ENCODE measurements around the gene RAD18. TPM values are rescaled to one million over a fixed set of nuclear protein-coding genes. Genes with fewer than 3 reads are reported as not detected.

RAD18 gene
- polyA plus RNA-seq, 3 donors = 1.9 to 6.9 (median 5.1) TPM

DNA sequence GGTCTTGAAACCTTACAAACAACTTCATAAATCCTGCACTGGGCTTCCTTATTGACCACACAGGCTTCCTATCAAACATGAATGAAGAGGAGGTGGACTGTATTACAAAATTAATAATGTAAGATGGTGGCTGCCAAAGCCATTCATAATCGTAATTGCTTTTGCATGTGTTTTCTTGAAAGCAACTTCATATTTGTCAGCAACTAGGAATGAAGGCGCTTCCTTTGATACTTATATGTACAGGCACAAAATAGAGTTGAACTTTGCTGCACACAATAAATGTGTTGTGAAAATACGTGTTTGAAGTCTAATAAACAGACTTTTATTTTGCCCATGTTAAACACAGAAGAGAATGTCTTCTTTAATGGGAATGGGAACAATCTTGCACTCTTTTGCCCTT, 121.8 kb downstream of the RAD18 start:
- no peaks in the 10 kb centered on the region for H4K20me1 ChIP-seq (ENCODE audit: insufficient read depth, low read length)
- Mint-ChIP-seq H3K27me3 (ENCODE audit: low read depth in 3 of 3) (no peaks in the 10 kb centered on the region), H3K36me3 (no peaks in the 10 kb centered on the region), H3K4me3 (no peak overlapping the region), H3K4me1 (no peaks in the 10 kb centered on the region), H3K27ac (no peak overlapping the region), H3K9me3 (no peaks in the 10 kb centered on the region)
- no peak overlapping the region for H2AFZ ChIP-seq (ENCODE audit: insufficient read depth, low read depth, low read length, poor library complexity, severe bottlenecking)
- H3K36me3 ChIP-seq (replicated peaks in 1 of 2; ENCODE audit: control insufficient read depth in 1 of 2, insufficient read depth in 2 of 2, low read length in 2 of 2) = no peaks in the 10 kb centered on the region
- H3K4me3 ChIP-seq (replicated peaks in 1 of 3; ENCODE audit: low read depth in 2 of 3, low read length in 3 of 3) = no peak overlapping the region
- WGBS (ENCODE audit: insufficient coverage) = no CpG with 5 or more reads among the region's 3 CpGs
- no peak overlapping the region for H3K4me2 ChIP-seq (replicated peaks; ENCODE audit: extremely low read depth, low read length, poor library complexity, severe bottlenecking)
- H3K79me2 ChIP-seq (ENCODE audit: insufficient read depth, low read length) = no peaks in the 10 kb centered on the region
- DNase-seq = no peak
- H3K9ac ChIP-seq (ENCODE audit: insufficient read depth, low read length, poor library complexity, severe bottlenecking) = no peak overlapping the region
- H3K9me3 ChIP-seq (replicated peaks in 1 of 2; ENCODE audit: control insufficient read depth in 1 of 2, insufficient read depth in 1 of 2, low read length in 2 of 2) = no peaks in the 10 kb centered on the region
- TF ChIP-seq, protein P1, sequence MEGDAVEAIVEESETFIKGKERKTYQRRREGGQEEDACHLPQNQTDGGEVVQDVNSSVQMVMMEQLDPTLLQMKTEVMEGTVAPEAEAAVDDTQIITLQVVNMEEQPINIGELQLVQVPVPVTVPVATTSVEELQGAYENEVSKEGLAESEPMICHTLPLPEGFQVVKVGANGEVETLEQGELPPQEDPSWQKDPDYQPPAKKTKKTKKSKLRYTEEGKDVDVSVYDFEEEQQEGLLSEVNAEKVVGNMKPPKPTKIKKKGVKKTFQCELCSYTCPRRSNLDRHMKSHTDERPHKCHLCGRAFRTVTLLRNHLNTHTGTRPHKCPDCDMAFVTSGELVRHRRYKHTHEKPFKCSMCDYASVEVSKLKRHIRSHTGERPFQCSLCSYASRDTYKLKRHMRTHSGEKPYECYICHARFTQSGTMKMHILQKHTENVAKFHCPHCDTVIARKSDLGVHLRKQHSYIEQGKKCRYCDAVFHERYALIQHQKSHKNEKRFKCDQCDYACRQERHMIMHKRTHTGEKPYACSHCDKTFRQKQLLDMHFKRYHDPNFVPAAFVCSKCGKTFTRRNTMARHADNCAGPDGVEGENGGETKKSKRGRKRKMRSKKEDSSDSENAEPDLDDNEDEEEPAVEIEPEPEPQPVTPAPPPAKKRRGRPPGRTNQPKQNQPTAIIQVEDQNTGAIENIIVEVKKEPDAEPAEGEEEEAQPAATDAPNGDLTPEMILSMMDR (IDR thresholded peaks at IDR 0.05) = no peak
- intact Hi-C loops (cut with micrococcal nuclease) = no loop called here
- no peak overlapping the region for H3K27ac ChIP-seq (ENCODE audit: low read depth in 1 of 2, low read length in 2 of 2)
- H3K4me1 ChIP-seq (ENCODE audit: control insufficient read depth in 1 of 2, insufficient read depth in 2 of 2, low read length in 2 of 2) = no peaks in the 10 kb centered on the region
- H3K27me3 ChIP-seq (ENCODE audit: control insufficient read depth in 2 of 2, insufficient read depth in 2 of 2, low read length in 2 of 2) = no peaks in the 10 kb centered on the region

DNA sequence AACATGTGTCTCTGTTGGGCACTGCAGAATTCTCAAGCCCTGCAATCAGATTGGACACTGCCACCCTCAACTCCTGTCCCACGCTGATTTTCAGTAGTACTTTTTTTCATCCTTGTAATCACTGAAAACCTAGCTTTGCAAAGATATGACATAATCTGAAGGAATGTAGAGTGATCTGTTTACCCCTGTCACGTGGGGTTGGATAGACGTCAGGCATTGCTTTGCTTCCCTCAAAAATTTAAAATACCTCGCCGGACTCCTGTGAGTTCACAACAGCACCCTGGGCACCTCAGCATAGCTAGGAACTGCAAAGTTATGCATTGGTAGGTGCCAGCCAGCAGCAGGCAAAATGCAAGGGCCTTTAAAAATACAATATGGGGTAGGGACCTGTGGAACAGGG, 122.7 kb downstream of the RAD18 start:
- WGBS (ENCODE audit: insufficient coverage) = 94% methylated on average over 2 of the region's 5 CpGs
- intact Hi-C loops (cut with micrococcal nuclease) = no loop called here
- Histone ChIP-seq H3K4me1 (ENCODE audit: control insufficient read depth in 1 of 2, insufficient read depth in 2 of 2, low read length in 2 of 2) (no peaks in the 10 kb centered on the region), H2AFZ (ENCODE audit: insufficient read depth, low read depth, low read length, poor library complexity, severe bottlenecking) (no peak overlapping the region), H3K9me3 (replicated peaks in 1 of 2; ENCODE audit: control insufficient read depth in 1 of 2, insufficient read depth in 1 of 2, low read length in 2 of 2) (no peaks in the 10 kb centered on the region), H4K20me1 (ENCODE audit: insufficient read depth, low read length) (no peaks in the 10 kb centered on the region), H3K27me3 (ENCODE audit: control insufficient read depth in 2 of 2, insufficient read depth in 2 of 2, low read length in 2 of 2) (no peaks in the 10 kb centered on the region), H3K9ac (ENCODE audit: insufficient read depth, low read length, poor library complexity, severe bottlenecking) (no peak overlapping the region), H3K36me3 (replicated peaks in 1 of 2; ENCODE audit: control insufficient read depth in 1 of 2, insufficient read depth in 2 of 2, low read length in 2 of 2) (no peaks in the 10 kb centered on the region), H3K4me2 (replicated peaks; ENCODE audit: extremely low read depth, low read length, poor library complexity, severe bottlenecking) (no peak overlapping the region), H3K27ac (ENCODE audit: low read depth in 1 of 2, low read length in 2 of 2) (no peak overlapping the region), H3K79me2 (ENCODE audit: insufficient read depth, low read length) (no peaks in the 10 kb centered on the region), H3K4me3 (replicated peaks in 1 of 3; ENCODE audit: low read depth in 2 of 3, low read length in 3 of 3) (no peak overlapping the region)
- H3K36me3 Mint-ChIP-seq = no peaks in the 10 kb centered on the region
- peaks cover 0 to 2% (median 0%) of the 10 kb centered on the region in 3 donors for H3K27me3 Mint-ChIP-seq (ENCODE audit: low read depth in 3 of 3)
- no peak overlapping the region for H3K27ac Mint-ChIP-seq
- DNase-seq = no peak
- TF ChIP-seq, protein P1 (IDR thresholded peaks at IDR 0.05) = no peak
- H3K4me3 Mint-ChIP-seq = no peak overlapping the region
- H3K9me3 Mint-ChIP-seq = no peaks in the 10 kb centered on the region
- H3K4me1 Mint-ChIP-seq = no peaks in the 10 kb centered on the region

Measured in CD14-positive monocyte (primary cell).